ENCODE data around the gene PRCC. TPM values are rescaled to one million over a fixed set of nuclear protein-coding genes. Genes with fewer than 3 reads are reported as not detected.

The PRCC gene
- total and polyA plus RNA-seq, 8 donors = 18.5 to 41.6 (median 21.8) TPM

GRCh38 chr1:156743367-156744302 is 23.7 kb upstream of the PRCC start:
- FAIRE-seq (no peak), DNase-seq (peak in 1 of 6 donors; percentile 75), ATAC-seq (no peak)
- intact Hi-C loops (cut with DNase I) = no loop called here
- no peak for TF ChIP-seq CTCF (IDR thresholded peaks at IDR 0.05)
- H3K27me3 ChIP-seq = no peaks in the 10 kb centered on the region
- H3K36me3 ChIP-seq = peaks cover 0 to 14% (median 8%) of the 10 kb centered on the region in 3 donors
- peaks cover 12 to 30% (median 22%) of the 10 kb centered on the region in 3 donors for H3K4me1 ChIP-seq
- H3K4me3 ChIP-seq = no peak overlapping the region
- 83 to 85% methylated on average over 14 of the region's 14 CpGs for WGBS, 2 donors
- peak overlapping the region in 1 of 4 donors; percentile 8 for H3K27ac ChIP-seq
- H3K9me3 ChIP-seq = no peaks in the 10 kb centered on the region

DNA sequence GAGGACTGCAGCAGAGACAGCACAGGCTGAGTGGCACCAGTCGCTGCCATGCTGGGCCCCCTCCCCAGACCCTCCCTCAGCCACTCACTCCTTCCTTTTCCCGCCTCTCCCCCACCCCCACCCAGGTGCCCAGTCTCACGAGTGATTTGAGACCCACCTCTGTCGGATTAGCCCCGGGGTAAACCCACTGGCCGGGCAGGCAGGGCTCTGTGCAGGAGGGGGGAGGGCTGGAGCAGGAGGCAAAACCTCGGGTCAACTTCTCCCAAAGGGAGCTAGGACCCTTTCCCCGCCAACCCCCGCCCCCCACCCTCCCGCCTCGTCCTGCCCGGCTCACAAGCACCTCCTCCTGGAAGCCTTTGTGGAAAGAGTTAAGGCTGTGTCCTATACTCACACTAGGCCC is 23.0 kb upstream of the PRCC start:
- peaks cover 19 to 34% (median 26%) of the 10 kb centered on the region in 3 donors for H3K4me1 ChIP-seq
- WGBS, 2 donors = 71 to 74% methylated on average over 12 of the region's 12 CpGs
- no peak for ATAC-seq

DNA sequence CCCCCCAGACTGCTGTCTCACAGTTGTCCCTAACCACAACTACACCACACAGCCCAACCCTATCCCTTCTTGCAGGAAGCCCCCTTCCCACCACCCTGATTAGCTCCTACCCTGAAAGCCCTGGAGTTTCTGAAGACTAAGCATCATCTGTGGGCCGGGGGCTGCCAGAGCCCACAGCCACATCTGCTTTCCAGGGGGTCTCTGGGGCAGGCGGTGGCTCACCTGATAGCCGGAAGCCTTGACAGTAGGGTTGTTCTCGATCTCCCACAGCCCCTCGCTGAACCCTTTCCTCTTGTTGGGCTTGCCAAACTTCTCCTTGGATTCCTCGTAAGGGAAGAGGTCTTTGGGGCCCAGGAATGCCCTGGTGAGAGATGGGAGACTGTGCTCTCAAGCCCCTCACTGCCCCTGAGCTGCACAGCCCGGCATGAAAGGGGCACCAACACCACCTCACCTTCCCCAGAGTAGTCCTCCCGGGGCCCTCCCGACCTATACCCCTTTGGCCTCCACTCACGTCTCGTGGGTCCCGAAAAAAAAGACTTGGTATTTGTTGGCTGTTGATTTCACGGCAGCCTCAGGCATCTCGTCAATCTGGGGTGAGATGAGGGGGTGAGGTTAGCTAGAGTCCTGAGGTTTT is 22.4 kb upstream of the PRCC start:
- 81 to 88% methylated on average over 14 of the region's 14 CpGs for WGBS, 2 donors

More for the DNA sequence above, 23.0 kb upstream of the PRCC start:
- intact Hi-C loops (cut with DNase I) = no loop called here
- Histone ChIP-seq H3K27me3 (no peaks in the 10 kb centered on the region), H3K36me3 (peaks cover 0 to 14% (median 8%) of the 10 kb centered on the region in 3 donors), H3K27ac (peak overlapping the region in 1 of 4 donors; percentile 8), H3K9me3 (no peaks in the 10 kb centered on the region), H3K4me3 (no peak overlapping the region)
- TF ChIP-seq CTCF (IDR thresholded peaks at IDR 0.05) = no peak
- DNase-seq = no peak
- FAIRE-seq = no peak

GRCh38 chr1:156745881-156746280 is 21.5 kb upstream of the PRCC start:
- H3K36me3 ChIP-seq = peaks cover 0 to 14% (median 8%) of the 10 kb centered on the region in 3 donors
- H3K4me3 ChIP-seq = peak overlapping the region in 1 of 4 donors; percentile 93
- TF ChIP-seq CTCF (IDR thresholded peaks at IDR 0.05) = no peak
- WGBS, 2 donors = 48 to 51% methylated on average over 3 of the region's 3 CpGs
- H3K27ac ChIP-seq = peak overlapping the region; percentile 93 to 99 (median 96)
- H3K4me1 ChIP-seq = peaks cover 22 to 32% (median 26%) of the 10 kb centered on the region in 3 donors
- ATAC-seq (no peak), DNase-seq (no peak), FAIRE-seq (no peak)
- intact Hi-C loops (cut with DNase I) = no loop called here
- H3K9me3 ChIP-seq = no peaks in the 10 kb centered on the region
- H3K27me3 ChIP-seq = no peaks in the 10 kb centered on the region

More for the DNA sequence above, 22.4 kb upstream of the PRCC start:
- ATAC-seq (no peak), DNase-seq (no peak), FAIRE-seq (no peak)
- no peak overlapping the region for H3K4me3 ChIP-seq
- H3K27me3 ChIP-seq = no peaks in the 10 kb centered on the region
- intact Hi-C loops (cut with DNase I) = no loop called here
- no peak overlapping the region for H3K27ac ChIP-seq
- H3K9me3 ChIP-seq = no peaks in the 10 kb centered on the region
- TF ChIP-seq CTCF (IDR thresholded peaks at IDR 0.05) = no peak
- peaks cover 0 to 14% (median 8%) of the 10 kb centered on the region in 3 donors for H3K36me3 ChIP-seq
- peaks cover 22 to 35% (median 26%) of the 10 kb centered on the region in 3 donors for H3K4me1 ChIP-seq
